CD4-positive, alpha-beta T cell treated with Interleukin-17A for 4 hours (primary cell): ENCODE data around the gene PPP1R1A.

ENCODE experiments used
- DNase-seq: peaks from one replicate; pipeline ENCODE4 v3.0.0-alpha.2; 2020; ENCODE audit warnings: mixed read lengths

Gene PPP1R1A, protein sequence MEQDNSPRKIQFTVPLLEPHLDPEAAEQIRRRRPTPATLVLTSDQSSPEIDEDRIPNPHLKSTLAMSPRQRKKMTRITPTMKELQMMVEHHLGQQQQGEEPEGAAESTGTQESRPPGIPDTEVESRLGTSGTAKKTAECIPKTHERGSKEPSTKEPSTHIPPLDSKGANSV

DNA sequence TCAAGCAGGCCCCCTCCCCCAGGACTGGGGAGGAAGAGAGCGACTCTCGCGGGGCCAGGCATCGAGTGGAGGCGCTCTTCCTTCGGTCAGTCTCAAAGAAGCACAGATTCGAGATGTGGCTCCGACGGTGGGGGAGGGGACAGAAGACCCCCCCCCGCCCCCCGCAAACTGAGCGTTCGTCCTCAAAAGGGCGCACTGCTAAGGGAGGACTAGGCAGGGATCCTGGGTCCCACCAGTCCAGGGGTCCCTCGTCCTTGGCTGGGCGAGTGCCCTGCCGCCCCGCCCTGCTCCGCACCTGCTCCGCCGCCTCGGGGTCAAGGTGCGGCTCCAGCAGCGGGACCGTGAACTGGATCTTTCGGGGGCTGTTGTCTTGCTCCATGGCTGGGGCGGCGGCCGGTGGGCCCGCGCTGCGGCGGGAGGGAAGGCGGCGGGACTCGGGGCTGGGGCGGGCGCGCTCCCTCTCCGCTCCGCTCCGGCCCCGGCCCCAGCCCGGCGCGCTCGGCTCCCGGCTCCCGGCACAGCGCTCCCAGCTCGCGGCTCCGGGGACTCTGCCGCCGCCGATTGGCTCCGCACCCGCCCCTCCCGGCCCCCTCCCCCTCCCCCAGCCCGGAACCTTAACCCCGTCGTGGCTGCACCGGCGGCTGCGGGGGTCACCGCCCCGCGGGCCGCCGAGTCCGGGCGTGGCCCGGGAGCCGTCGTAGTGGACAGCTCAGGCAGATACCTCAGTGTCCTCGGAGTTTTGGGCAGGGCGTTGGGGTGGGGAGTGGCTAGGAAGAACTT lies at the start of gene PPP1R1A:
TSS of gene PPP1R1A (minus strand) at position 550 of the 780 bp plus-strand sequence. CDS start at position 379, 171 bp downstream.
- DNase-seq, result peak; percentile 24

DNA sequence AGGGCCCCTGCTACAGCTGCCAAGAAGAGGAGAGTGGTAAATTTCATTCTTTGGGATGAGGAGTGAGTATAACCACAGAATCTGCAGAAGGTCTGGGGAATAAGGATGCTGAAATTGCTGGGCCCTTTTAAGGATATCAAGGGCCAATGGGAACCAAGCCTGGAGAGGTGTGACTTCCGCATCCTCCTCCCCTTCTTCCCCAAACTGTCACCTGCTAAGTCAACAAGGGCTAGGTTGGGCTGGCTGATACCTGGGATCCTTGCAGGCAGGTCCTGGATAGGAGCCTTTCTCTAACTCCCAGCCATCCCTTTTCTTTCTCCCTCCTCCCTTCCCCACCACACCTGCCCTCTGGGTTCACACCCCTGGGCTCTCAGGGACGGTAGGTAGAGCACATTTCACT lies 46.3 kb upstream of the PPP1R1A start, which contains the start of gene LACRT:
TSS of gene LACRT (minus strand) at position 101 of the 400 bp plus-strand sequence. CDS start at position 47, 54 bp downstream.
- no peak for DNase-seq

DNA sequence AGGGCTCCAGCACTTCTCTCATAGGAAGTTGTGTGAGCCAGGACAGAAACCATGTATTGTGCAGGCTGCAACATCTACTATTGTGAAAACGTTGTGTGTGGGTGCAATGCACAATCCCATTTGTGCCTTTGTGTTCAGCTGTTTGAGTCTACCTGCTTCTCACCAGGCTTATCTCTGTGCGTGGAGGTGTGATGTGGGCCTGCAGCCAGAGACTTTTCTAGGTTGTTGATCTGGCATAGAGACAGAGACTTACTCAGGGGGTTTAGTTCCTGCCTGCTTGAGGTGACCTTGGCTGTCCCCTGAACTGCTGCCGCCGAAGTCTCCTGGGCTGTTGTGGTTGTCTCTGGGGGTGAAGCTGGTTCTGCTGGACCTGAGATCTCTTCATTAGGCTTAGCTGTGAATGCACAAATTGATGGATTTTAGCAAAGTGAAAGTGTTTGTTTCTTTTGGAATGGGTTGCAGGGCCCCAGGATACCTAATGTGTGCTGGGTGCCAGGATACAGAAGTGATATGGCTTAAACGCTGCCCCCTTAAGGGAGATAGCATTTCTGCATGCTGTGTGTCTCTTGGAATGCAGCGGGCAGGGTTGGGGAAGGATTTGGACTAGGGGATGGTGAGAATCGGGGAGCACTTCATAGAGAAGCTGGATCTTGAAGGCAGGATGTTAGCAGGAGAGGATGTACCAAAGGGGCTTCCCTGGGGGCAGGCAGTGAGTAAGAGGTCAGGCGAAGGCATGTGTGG lies 43.7 kb upstream of the PPP1R1A start:
- DNase-seq, result no peak

DNA sequence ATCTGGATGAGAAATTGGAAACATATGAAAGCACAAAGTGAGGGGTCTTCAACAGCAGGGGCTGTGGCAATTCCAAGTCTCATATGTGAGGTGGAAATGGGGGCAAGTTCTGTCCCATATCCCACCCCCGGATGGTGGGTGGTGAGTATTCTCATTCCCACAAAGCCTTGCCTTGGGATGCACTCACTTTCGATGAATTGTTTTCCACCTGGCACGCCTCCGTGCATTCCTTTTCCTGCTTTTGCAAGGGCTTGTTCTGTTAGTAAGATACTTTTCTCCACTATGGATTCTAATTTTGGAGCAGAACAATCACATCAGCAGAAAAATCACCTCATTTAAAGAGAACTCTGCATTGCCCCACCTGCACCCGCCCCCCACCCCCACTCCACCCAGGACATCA lies 43.1 kb upstream of the PPP1R1A start:
- no peak for DNase-seq

DNA sequence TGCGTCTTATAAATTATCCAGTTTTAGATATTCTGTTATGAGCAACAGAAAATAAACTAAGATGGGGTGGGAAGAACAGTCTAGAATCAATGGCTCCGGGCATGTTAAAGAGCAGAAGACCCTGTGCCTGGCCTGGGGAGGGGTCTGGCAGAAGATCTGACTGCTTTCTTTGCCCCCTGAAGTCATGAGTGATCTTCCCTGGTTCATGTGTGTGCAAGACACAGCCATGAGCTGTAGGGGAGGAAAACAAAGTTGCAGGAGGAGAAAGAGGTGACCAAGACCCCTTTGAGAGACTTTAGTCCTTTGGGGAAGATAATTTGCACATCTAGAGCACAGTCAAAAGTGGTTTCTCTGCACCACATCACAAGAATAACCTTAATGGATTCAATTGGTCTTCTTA lies 41.5 kb upstream of the PPP1R1A start:
- DNase-seq, result no peak

DNA sequence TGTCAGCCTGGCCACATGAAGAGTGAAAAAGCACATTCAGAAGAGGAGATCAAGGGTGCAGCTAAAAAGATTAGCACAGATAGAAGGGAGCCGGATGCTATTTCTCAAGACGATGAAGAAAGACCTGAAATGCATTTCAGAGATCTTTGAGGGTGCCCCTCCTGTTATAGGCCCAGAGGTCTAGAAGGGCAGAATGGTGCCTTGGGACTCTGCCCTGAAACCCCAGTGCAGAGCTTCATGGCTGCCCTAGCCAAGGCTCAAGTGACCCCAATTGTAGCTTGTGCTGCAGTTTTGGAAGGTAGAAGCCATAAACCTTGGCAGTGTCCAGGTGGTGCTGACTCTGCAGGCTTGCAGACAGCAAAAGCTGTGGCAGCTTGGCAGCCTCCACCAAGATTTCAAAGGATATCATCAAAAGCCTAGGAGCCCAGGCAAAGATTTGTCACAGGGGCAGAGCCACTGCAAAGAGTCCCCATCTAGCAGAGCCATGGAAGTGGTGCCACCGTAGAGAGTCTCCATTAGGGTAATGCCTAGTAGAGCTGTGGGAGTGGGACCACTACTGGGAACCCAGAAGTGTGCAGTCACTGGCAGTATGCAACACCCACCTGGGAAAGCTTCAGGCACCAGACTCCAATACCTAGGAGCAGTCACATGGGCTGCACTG lies 39.9 kb upstream of the PPP1R1A start:
- no peak for DNase-seq

DNA sequence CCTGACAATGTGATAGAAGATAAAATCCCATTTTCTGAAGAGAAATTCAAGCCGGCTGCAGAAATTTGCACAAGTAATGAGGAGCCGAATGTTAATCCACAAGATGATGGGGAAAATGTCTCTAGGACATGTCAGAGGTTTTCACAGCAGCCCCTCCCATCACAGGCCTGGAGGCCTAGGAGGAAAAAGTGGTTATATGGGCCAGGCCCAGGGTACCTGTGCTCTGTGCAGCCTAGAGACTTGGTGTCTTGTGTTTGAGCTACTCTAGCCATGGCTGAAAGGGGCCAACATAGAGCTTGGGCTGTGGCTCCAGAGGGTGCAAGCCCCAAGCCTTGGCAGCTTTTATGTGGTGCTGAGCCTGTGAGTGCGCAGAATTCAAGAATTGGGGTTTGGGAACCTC lies 38.8 kb upstream of the PPP1R1A start:
- no peak for DNase-seq

DNA sequence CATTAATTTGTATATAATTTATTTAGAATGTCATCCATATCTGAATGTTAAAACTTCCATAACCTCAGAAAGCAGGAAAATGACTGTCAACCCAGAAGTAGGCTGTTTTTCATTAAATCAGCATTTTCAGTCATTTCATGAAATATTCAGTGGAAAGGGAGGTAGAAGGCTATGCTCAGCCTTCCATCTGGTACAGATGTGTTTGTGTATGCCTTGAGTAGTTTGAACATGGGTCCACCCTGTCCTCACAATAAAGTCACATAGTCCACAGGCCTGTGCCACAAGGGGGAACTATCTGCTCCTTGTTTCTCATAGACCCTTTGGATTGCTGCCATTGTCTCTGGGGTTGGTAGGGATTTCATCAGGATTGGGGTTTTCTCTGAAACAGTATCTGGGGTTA lies 37.1 kb upstream of the PPP1R1A start:
- no peak for DNase-seq

DNA sequence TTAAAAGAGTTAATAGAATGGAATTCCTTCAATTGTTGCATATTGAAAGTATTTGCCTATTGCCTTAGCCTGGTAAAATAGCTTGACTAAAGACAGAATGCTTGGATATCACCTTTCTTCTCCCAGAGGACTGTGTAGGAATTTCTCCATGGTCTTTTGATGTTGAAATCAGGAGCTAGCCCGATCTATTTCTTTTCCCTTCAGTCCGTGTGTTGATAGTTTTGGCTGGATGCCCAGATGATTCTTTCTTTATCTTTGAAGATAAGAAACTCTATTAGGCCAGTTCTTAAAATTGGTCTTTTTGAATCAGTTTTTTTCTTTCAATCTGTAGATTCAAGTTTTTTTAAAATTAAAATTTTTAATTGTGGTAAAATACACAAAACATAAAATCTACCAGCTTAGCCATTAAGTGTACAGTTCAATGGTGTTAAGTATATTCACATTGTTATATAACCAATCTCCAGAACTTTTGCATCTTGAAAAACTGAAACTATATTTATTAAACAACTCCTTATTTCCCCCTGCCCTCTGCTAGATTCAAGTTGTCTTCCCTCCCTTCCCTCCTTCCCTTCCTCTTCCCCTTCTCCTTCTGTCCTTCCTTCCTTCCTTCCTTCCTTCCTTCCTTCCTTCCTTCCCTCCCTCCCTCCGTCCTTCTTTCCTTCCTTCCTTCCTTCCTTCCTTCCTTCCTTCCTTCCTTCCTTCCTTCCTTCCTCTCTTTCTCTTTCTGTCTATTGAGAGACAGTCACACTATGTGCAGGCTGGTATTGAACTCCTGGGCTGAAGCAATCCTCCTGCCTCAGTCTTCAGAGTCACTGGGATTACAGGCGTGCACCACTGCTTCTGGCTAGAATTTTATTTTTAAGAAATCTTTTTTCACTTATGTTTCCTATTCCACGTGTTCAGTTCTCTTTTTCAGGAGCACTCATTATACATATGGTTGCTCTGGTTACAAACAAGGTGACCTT lies 36.1 kb upstream of the PPP1R1A start:
- DNase-seq, result no peak

DNA sequence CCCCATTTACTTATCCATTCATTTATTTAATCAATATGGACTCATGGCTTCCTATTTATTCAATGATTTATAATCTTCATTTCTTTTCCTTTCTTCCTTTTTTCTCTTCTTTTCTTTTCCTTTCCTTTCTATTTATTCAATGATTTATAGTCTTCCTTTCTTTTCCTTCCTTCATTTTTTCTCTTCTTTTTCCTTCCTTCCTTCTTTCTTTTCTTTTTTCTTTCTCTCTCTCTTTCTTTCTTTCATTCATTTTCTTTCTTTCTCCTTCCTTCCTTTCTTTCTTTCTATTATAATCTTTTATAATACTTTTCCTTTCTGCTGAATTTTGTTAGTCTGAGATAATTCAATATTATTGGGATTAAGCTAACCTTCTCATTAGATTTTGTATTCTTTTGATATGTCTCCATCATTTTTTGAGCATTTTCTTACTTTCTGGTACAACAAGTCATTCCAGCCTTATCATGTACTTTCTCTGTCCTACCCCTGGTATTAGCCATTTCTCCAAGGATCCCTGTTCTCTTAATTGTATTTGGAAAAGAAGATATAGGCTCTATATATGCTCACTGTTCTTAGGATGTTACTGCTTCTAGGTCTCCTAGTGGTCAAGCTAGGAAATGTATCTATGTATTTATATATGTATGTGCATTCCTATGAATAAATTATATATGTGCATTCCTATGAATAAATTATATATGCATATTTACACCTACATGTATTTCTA lies 34.2 kb upstream of the PPP1R1A start:
- DNase-seq, result no peak

DNA sequence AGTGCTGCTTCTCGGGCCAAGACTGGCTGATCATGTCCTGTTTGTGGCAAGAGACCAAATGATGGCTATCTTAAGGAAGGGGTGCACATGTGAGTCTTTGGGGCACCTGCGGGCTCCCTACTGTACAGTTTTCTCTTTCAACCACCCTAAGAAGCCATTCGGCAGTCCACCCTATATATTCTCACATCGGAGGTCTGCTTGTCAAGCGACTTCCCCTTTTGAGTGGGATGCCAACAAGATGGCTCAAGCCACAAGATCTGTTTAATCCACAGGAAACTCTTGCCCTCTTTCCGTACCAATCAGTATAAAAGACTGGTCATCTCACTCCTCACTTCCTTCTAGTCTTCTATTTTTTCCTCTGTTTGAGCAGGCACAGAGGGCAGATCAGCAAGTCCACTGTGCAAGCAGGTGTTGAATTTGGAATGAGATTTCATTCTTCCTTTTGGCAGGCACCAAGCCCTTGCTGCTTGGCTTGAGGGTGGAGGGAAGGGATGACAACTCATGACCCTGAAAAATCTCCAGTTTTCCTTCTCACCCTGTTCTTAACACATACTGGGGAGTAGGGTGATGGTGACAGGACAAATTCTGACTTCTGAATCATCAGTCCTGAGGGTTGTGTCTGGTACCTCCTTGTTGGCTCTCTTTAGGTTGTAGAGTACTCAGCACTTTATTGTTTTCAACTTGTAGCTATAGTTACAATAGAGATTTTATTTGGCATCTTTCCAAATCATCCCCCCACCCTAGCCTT lies 28.6 kb upstream of the PPP1R1A start:
- DNase-seq, result no peak

DNA sequence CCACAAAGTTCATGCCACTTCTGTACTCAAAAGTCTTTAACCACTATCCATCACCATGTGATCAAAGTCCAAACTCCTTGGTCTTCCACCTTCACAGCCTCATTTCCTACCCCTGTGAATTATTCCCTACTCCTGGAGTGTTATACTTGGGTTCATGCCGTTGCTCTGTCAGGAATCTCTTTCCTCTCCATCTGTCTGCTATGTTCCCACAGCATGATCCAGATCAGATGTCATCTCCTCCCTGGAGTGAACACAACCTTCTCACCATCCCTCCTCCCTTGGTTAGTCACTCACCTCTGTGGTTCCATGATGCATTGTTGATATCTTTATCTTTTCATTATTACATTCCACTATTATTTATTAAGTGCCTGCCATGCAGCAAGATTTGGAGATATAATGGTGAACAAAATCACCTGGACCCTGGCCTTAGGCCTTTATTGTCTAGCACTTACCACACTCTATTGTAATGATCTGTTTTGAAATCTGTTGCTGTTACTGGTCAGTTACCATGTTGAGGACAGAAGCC lies 23.8 kb upstream of the PPP1R1A start:
- no peak for DNase-seq

DNA sequence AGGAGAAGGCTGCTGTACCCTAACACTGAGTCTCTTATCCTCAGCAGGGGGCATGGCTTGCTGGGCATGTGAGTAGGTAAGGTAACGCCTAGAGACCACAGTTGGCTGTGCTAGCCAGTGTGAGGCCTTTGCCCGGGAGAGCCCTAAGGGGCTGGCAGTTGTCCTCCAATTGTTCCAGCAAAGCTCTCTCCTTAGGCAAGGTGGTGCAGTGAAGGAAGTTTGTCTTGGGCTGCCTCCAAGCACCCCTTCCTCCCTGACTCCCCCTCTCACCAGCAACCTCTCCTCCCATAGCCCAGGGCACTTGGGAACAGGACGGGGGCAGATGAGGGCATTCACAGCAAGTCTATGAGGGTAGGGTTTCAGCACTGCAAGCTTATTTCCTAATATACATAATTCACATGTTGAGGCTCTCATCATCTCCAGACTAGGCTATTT lies 23.3 kb upstream of the PPP1R1A start:
- DNase-seq, result no peak

DNA sequence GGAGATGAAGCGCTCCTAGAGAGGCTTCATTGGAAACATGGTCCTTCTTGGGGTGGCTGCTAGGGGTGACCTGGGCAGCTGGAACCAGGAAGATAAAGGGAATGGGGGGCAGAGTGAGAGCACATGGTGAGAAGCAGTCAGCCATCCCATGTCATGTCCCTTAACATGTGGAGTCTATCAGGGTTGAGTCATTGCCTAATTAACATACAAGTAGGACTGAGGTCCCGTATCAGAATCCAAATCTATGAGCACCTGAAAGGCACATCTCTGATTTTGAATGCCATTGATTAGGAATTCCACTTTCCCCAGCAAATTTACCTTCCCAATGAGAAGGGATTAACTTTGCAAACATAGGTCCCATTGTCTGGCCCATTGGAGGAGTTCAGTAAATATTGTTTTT lies 20.3 kb upstream of the PPP1R1A start:
- no peak for DNase-seq

DNA sequence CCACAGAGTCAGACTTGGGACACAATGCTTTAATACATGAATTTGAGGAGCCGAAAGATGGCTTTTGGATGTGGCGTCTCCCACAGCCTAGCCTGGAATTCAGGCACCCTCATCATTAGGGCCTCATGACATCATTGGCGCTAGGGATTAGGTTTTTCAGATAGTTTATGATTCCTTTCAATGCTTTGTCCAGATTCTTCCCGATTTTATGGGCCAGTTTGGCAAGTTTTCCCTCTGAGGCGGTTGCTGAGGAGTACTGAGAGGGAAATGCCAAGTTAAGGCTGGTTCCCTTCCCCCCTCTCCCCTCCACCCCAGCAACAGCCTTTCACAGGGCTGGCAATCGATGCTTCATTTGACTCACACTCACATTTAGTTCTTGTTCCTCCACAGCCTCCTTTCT lies 19.7 kb upstream of the PPP1R1A start:
- DNase-seq, result no peak

DNA sequence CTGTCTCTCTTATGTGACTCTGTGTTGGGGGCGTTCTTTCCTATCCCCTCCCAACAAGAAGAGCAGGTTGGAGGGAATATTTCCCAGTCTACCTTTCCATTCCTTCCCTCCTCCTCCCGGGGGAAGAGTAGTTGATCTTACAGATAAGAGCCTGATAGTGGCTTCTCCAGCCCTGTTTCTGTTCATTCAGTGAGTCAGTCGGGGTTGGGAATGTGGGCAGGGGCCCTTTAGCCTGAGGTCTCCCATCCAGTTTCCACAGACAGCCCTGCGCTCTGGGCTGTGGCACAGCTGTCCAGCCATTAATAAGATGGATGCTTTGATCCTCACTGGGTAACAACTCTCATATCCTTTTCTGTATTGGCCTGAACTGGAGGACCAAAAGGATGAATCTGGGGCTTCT lies 18.1 kb upstream of the PPP1R1A start:
- DNase-seq, result no peak

DNA sequence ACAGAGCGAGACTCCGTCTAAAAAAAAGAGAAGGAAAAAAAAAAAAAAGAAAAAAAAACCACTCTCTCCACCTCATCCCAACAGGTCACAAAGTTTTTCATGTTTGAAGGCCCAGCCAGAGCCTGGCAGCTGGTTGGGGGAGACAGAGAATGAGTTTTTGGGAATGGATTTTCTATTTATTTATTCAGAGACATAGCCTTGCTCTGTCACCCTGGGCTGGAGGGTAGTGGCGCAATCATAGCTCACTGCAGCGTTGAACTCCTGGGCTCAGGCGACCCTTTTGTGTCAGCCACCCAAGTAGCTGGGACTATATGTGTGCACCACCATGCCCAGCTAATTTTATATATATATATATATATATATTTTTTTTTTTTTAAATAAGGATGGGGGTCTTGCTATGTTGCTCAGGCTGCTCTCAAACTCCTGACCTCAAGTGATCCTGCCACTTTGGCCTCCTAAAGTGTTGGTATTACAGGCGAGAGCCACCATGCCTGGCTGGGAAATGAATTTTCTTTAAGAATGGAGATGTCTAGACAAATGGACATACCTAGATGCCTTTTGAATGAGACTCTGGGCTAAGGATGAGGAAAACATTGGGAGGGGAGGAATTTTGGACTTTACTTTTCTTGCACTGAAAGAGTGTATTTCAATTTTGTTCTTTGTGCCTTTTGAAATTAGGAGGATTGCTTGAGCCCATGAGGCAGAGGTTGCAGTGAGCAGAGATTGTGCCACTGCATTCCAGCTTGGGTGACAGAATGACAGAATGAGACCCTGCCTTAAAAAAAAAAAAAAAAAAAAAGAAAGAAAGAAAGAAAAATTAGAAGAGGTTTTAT lies 16.9 kb upstream of the PPP1R1A start:
- DNase-seq, result no peak

DNA sequence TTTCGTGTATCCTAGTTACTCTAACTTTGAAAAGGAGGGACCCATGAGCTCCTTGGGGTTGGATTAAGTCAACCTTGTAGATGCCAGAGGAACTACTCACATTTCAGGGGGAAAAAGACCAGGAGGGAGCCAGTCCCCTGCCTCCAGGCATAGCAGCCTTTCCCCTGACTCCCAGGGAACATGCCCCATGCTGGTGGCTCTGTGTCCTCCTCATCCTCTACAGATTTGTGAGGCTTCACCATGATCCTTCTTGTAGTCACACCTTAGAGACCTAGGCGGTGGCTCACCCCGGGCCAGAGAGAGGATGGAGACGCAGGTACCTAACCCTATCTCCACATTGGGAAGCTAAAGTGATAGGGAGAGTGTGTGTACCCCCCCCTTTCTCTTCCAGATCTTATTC lies 16.0 kb upstream of the PPP1R1A start:
- no peak for DNase-seq

DNA sequence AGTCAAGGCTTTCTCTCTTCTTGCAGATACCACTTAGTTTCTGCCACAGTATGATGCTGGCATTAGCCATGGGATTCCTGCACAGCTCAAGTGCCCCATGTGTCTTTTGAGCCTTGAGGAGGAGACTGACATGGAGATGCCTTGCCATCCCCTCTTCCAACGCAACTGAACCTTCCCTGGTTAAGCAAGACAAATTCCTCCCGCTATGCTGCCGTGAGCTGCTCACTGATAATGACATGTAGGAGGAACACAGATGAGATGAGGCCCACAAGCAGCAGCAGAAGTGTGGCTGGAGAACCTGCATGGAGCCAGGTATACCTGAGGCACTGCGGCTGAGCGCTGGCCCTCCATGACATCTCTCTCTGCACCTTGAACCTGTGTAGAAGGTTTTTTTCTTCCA lies 15.4 kb upstream of the PPP1R1A start:
- DNase-seq, result no peak
